HT1080 (cell line): ENCODE measurements around the gene MED27. TPM values are rescaled to one million over a fixed set of nuclear protein-coding genes. Genes with fewer than 3 reads are reported as not detected.
A peak's percentile ranks its signal among the peaks of the same experiment; 100 is the strongest.

ENCODE experiments used
- DNase-seq: peaks from one replicate; pipeline ENCODE4 v3.0.0-alpha.2; 2015; ENCODE audit warnings: low read depth
- total RNA-seq: library from RNA; depleted of rRNA; stranded (reverse); fragments of >200 nt; shearing (Covaris generic); gene quantifications from 2 replicates; pipeline ENCODE4 v1.2.3, GENCODE V29; 2014

MED27 gene
- total RNA-seq, 1 experiment from 2014 or later = 63.5 TPM

DNA sequence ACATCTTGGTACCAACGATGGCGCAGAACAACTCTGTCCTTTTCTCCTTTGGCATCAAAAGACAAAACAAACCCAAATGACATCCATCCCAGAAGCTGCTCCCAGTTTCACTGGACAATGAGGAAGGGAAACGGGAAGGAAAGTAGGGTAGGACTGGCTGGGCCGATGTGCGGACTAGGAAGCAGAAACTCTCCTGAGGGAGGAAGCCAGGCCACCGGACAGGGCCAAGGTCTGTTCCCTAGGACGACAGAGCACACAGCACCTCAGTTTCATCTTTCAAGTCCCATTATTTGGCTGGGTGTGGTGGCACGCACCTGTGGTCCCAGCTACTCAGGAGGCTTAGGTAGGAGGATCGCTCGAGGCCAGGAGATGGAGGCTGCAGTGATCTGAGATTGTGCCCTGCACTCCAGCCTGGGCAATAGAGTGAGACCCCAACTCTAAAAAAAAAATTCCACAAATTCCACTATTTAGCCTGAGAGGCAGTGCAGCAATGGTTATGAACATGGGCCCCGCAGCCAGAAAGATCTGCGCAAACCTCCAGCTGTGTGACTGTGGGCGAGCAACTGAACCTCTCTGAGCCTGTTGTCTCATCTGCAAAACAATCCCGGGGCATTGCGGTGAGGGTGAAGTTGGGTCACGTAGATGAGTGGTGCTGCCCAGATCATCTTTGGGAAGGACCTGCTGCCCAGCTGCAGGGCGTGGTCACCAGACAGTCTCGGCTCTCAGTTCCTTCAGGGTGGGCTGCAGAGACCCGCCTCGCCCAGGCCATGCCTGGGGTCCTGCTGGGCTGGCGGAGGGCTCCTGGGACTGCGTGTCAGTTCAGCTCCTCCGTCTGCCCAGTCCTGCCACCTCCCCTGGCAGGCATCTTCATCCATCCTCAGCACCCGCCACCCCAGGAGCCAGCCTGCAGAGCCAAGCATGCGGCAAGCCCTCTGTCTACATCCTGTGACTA lies 238.6 kb downstream of the MED27 start:
- no peak for DNase-seq

DNA sequence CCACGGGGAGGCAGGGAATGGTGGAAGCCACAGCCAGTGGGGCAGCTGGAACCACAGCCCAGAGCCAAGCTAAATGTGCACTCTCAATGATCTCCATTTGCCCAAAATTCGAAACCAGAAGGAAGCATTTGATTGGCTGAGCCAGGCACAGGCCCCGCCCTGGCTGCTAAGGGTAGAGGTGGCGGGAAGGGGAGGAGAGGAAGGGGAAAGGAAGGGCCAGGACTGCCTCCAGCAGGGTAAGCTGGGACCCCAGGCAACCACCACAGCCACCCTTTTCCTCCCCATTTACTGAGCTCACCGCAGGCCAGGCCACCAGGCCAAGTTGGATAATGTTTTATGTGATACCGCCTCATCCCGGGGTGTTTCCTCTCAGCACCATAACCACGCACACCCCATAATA lies 239.4 kb downstream of the MED27 start:
- DNase-seq = no peak

DNA sequence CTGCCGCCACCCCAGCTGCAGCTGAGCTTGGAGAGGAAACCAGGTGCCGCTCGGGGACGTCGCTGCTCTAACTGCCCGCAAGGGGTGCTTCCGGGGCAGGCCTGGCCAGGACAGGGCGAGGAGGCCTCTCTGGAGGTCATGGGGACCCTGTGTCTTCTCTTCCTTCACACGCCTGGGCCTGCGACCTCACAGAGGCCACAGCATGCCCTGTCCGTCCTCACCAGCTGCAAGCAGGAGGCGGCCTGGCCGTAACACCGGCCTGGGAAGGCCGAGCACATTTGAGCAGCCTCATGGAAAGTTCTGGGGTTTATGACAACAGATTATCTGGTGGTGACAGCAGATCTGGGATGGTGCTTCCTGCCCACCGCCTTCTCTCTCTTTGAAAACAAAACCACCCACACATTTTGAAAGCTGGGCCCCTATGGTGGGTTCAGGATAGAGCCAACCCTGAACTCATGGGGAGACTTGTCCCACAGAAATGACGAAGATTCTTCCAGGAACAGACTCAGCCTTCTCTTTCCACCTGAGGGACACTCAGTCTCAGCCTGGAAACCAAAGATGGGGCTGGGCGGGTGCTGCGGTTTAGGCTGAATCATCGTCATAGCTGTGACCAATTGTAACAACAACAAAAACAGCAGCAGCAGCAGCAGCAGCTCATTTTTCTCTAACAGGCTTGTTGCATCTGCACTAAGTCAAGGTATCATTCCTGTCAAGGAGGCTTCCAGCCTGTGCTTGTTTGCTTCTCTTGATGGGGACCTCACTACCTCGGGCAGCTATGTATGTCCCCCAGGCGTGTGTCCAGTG lies 240.2 kb downstream of the MED27 start:
- peak; percentile 90 for DNase-seq

DNA sequence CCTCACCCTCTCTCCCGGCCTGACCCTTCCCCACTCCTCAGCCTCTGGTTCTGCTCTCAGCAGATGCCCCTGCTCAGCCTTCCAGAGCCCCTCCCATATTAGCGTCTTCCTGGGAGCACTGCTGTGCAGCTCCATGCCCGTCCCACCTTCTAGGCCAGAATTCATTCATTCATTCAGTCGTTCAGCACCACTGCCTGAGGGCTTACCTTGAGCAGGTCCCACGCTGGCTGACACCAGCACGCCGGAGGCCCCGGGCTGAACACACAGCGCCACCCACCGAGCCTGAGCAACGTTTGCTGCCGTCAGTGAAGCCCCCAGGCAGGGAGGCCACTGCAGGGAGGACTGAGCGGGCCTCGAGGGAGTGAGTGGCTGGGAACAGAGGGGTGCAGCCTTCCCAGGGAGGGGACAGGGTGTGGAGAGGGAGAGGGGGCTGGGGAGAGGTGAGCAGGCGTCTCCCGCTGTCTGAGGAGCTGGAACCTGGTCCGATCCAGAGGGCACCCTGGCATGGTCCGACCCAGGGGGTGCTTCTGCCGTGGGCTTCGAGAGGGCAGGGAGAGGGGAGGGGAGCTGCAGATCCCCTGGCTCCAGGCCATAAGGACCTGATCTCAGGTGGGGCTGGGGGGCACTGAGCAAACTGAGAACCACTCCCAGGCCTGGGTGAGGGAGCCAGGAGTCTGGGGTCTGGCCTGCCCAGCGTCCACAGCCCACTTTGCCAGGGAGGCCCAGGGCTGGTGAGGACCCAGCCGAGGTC lies 241.0 kb downstream of the MED27 start:
- no peak for DNase-seq

DNA sequence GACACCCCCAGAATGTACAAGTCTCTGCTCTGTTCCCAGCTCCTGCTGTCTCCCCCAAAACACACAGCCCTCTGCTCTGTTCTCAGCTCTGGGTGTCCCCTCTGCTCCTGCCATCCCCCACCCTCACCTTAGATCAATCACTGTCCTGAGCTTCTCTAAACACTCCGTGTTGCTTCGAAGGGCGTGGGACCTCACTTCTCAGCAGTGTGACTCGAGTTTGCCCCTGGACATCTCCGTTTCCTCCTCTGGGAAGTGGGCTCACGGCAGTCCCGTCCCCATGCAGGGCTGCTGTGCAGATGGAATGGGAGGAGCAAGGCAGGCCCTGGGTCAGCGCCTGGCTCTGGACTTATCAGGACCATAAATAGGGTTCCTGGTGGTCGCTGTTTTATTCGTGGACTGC lies 241.8 kb downstream of the MED27 start:
- no peak for DNase-seq

DNA sequence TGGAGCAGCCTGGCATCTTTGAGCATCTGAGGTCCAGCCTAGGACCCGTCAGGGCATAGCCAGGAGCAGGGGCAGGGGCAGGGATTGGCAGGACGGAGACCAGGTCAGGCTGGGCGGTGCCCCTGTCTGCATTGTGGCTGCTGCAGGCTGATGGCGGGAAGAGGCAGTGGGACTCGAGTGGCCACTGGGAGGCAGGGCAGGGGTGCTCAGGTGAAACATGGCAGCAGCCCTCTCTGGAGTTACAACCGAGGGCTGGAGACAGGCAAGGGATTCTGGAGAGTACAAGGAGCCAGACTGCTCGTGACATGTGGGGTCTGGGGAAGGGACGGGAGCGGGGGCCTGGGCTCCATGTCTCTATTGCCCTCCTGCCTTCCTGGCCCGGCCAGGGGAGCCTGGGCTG lies 242.4 kb downstream of the MED27 start:
- no peak for DNase-seq

DNA sequence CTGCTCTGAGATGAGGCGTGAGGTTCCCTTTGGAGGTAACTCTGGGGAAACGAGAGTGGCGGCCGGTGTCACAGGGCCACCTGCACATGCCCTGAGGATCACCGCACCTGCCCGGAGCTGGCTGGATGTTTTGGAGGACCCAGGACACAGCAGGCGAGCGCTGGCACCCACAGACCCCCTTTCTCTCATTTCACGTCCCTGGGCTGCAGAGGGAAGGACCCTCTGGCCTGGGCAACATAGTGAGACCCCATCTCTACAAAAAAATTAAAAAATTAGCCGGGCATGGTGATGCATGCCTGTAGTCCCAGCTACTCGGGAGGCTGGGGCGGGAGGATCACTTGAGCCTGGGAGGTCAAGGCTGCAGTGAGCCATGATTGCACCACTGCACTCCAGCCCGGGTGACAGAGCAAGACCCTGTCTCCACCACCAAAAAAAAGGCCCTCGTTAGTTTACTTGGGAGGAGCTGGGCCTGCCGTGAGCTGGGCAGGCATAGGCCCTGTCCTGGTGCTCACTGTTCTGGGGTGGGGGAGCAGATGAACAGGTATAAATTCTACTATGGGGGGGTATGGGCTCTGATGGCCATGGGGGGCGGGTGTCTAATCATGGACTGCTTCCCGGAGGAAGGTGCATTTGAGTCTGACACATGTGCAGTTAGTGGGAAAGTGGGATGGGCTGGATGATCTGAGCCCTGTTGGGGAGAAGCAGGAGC lies 242.9 kb downstream of the MED27 start:
- no peak for DNase-seq

DNA sequence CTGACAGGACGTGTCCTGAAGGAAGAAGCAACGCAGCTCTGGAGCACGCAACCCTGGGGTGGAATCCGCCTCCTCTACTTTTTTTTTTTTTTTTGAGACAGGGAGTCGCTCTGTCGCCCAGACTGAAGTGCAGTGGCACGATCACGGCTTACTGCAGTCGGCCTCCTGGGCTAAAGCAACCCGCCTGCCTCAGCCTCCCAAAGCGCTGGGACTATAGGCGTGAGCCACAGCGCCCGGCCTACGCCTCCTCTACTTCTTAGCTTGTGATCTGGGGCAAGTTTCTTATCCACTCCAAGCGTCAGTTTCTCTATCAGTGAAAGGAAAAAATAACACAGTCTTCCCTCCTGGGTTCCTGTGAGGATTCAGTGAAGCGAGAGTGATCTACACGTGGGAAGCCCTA lies 243.6 kb downstream of the MED27 start:
- no peak for DNase-seq

DNA sequence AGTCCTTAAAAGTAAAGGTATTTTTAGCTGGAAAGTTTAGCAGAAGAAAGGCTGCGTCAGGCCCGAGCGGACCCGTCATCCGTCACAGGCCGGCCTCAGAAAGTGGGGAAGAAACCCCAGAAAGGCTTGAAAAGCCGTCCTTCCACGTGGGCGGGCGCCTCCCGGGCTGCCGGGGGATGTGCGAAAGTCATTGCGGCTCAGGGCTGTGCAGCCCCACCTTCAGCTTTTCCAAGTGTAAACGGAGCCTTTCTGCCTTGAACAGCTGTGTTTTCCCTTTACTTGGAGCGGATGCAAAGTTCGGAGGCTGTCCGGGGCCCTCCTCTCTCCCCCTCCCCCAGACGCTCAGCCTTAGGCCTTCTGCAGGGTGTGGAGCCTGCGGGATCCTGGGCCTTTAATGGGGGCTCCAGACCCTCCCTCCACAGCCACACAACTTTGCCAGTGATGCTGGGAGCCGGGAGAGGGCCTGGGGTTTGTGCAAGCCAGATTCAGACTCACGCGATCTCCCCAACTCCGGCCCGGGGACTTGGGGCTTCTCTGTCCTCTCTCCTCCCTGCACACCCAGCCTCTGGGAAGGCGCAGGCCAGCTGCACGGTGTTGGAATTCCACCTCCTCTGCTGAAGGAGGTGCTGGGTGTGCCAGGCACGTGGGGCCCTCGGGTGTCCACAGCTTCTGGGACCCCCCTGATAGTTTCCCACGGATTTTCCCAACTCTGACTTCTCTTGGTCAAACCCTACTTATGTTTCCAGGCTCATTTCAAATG lies 244.3 kb downstream of the MED27 start:
- DNase-seq = no peak

DNA sequence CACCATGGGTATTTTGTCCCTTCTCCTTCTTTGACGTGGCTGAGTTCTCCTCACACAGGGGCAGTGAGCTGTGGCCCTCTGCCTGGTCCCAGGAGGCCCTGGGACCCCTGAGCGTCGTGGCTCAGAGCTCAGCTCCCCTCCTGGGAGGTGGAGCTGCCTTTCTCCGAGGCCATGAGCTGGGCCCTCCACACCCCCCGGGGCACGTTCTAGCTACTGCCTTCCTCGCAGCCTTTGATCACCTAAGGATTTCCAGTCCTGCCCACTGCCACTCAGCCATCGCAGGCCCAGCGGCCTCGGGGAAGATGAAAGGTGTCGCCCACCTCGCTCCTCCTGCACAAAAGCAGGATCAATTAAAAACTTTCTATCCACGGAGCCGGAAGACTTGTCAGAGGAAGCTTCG lies 244.9 kb downstream of the MED27 start:
- DNase-seq = no peak

DNA sequence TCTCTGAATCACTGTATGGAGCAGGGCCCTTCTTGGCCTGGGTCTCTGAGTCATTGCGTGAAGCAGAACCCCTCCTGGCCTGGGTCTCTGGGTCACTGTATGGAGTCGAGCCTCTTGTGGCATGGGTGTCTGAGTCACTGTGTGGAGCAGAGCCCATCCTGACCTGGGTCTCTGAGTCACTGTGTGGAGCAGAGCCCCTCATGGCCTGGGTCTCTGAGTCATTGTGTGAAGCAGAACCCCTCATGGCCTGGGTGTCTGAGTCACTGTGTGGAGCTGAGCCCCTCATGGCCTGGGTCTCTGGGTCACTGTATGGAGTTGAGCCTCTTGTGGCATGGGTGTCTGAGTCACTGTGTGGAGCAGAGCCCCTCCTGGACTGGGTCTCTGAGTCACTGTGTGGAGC lies 245.8 kb downstream of the MED27 start:
- peak; percentile 87 for DNase-seq

DNA sequence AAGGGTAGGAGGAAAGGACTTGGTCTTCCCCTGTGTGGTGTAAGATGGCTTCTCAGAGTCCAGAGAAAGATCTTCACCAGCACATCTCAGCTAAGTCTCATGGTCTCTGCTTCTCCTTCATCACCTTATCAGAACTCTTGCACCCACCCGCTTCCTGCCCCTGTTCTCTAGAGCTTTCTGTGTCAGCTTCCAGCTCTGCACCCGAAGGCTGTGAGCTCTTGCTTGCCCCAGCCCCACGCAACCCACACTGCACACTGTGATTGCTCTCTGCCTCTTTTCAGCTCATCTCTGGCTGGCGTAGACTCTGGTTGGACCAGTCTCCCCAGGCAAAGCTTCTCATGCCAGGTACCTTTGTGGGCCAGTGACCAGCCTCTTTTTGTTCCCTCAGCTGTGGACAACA lies 246.6 kb downstream of the MED27 start:
- DNase-seq = no peak

DNA sequence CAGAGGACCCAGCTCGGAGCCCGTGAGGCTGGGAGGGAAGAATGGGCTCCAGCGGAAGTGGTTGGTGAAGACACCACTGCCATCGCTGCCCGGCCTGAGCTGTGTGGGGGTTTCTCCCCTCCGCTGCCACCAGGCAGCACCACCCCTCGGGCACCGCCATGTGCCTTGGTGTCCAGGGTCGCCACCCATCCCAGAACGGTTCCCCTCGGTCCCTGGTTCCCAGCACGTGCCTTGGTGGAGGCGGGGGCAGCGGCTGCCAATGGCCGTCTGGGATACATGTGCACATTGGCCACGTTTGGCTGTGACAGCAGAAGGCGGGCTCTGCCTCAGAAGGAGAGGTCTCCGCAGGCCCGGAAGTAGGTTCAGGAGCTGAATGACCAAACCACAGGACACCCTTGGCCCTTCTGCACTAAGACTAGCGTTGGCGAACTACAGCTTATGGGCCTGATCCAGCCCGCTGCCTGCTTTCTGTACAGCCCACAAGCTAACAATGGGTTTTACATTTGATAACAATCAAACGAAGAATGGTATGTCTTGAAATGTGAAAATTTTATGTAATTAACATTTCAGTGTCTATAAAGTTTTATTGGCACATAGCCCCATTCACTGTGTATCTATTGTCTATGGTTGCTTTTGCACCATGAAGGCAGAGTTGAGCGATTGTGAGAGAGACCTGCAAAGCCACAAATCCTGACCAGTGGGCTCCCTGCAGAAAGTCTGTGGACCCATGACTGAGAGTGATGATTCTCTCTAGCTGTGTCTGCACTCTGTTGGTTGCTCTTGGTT lies 248.1 kb downstream of the MED27 start:
- DNase-seq = no peak

DNA sequence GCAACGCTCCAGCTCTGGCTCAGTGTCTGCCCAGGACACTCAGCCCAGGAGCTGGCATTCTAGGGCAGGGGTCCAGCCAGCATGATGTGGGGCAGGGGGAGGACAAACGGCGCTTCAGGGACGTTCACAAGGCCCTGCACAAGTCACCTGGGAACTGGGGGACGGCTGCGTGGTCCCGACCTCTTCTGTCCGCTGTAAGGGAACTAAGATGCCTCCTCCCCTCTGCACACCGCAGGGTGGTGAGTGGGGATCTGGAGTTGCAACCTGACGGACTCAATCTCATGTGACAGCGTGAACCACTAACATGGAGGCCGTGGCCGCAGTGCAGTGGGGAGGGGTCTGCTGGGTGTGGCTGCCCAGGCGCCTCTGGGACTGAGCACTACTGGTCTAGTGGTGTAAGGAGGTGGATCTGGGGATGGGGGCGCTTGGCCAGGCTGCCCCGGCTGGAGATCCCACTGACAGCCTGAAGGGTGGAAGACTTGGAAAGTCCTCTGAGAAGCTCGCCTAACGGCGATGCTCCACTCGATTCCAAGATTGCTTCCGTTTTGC lies 251.8 kb downstream of the MED27 start:
- no peak for DNase-seq

DNA sequence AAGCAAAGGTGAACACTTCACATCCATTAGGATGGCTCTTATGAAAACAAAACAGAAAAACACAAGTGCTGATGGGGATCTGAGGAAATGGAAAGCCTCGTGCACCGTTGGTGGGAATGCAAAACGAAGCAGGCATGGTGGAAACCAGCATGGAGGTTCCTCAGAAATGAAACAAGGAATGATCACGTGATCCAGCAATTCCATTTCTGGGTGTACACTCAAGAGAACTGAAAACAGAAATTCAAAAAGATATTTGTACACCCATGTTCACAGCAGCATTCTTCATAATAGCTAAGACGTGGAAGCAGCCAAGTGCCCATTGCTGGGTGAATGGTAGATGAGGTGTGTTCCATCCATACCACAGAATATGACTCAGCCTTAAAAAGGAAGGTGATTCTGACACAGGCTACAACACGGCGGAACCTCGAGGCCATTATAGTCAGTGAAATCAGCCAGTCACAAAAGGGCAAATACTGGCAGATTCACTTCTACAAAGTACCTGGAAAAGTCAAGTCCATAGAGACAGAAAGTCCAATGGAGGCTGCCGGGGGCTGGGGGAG lies 252.6 kb downstream of the MED27 start:
- DNase-seq = peak; percentile 44

DNA sequence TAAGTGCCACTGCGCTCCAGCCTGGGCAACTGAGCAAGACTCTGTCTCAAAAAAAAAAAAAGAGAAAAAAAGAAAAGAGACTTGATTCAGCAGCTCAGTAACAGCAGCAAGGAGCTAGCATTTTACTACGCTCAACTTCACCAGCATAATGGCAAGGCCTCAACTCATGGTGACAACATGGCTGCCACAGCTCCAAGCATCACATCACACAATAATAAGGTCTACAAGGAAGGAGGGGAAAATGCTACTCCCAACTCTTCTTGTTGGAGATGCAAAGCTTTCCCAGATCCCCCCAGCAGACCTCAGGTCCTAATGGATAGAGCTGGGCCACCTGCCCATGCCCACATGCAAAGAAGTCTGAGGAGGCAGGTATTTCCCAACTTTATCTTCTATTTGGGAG lies 253.6 kb downstream of the MED27 start:
- DNase-seq = no peak

DNA sequence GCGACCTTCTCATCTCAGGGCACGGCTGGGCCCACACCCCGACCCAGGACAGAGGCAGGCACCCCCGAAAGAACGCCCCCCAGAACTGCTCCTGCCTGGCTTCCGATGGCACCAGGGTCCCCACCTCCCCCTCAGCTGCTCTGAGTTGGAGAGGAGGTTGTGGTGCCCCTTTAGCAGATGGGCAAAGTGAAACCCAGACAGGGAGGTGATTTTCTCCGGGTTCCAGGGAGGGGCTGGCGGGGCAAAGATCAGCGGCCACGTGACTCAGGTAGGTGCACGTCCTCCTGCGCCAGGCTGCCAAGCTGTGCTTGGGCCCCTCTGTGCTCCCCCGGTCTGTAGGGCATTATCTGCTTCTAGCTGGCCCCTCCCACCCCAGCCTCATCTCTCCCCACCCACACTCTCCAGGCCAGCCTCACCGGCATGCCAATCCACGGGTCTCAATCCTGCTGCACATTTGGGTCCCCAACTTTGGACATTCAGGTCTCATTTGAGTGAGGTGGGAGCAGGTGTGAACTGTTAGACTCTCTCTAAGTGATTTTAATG lies 254.6 kb downstream of the MED27 start:
- DNase-seq = no peak

DNA sequence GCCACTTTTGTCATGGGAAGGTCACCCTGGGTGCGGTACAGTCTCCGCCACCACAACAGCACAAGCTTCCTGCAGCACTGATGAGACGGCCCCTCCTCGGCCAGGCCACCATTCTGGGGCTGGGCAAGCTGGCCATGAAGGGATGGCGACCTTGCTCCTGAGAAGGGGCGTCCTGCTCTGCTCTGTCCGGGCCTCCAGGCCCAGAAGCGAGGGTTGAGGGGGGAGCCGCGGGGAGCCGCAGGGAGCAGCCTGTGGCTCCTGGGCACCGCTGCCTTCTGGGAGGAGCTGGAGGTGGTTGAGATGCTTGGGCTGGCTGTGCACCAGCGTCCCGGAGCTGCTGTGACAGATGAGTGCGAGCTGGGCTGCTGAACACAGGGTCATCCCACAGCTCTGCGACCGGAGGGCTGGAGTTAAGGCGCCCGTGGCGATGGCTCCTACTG lies 255.5 kb downstream of the MED27 start:
- no peak for DNase-seq
